ENCODE results near the gene PGA3.
"Not testable (repeated sequence)": the region's sequence is repeated elsewhere in the genome, so short reads cannot be mapped to it uniquely, and the experiment has no call there.

The PGA3 gene

GRCh38 chr11:61171907-61172306 is 31.4 kb upstream of the PGA3 start:
- no peak for DNase-seq (ENCODE audit: low spot score)

GRCh38 chr11:61172356-61172755 is 31.0 kb upstream of the PGA3 start:
- DNase-seq (ENCODE audit: low spot score) = no peak

- DNase-seq (ENCODE audit: low spot score) = no peak
Observed at GRCh38 chr11:61172888-61173287, 30.4 kb upstream of the PGA3 start.

- no peak for DNase-seq (ENCODE audit: low spot score)
Observed at GRCh38 chr11:61173456-61173855, 29.9 kb upstream of the PGA3 start.

- no peak for DNase-seq (ENCODE audit: low spot score)
Observed at GRCh38 chr11:61174273-61174672, 29.0 kb upstream of the PGA3 start.

- no peak for DNase-seq (ENCODE audit: low spot score)
Observed at GRCh38 chr11:61174949-61175348, 28.4 kb upstream of the PGA3 start.

- no peak for DNase-seq (ENCODE audit: low spot score)
Observed at GRCh38 chr11:61176446-61176845, 26.9 kb upstream of the PGA3 start.

GRCh38 chr11:61180205-61180604 is 23.1 kb upstream of the PGA3 start:
- DNase-seq (ENCODE audit: low spot score) = not testable (repeated sequence)

- no peak for DNase-seq (ENCODE audit: low spot score)
Observed at GRCh38 chr11:61181489-61181888, 21.8 kb upstream of the PGA3 start.

- no peak for DNase-seq (ENCODE audit: low spot score)
Observed at GRCh38 chr11:61183645-61184044, 19.7 kb upstream of the PGA3 start.

GRCh38 chr11:61186504-61186903 is 16.8 kb upstream of the PGA3 start:
- no peak for DNase-seq (ENCODE audit: low spot score)

GRCh38 chr11:61187505-61188130 is 15.7 kb upstream of the PGA3 start:
- peak; percentile 43 for DNase-seq (ENCODE audit: low spot score)

- DNase-seq (ENCODE audit: low spot score) = no peak
Observed at GRCh38 chr11:61189933-61190332, 13.4 kb upstream of the PGA3 start.

- DNase-seq (ENCODE audit: low spot score) = no peak
Observed at GRCh38 chr11:61193596-61193995, 9.7 kb upstream of the PGA3 start.

GRCh38 chr11:61194169-61194671 is 9.1 kb upstream of the PGA3 start:
- DNase-seq (ENCODE audit: low spot score) = no peak

GRCh38 chr11:61194981-61195695 is 8.2 kb upstream of the PGA3 start:
- no peak for DNase-seq (ENCODE audit: low spot score)

- DNase-seq (ENCODE audit: low spot score) = no peak
Observed at GRCh38 chr11:61195719-61196118, 7.6 kb upstream of the PGA3 start.

- DNase-seq (ENCODE audit: low spot score) = no peak
Observed at GRCh38 chr11:61198361-61198760, 5.0 kb upstream of the PGA3 start.

- no peak for DNase-seq (ENCODE audit: low spot score)
Observed at GRCh38 chr11:61198948-61199523, 4.3 kb upstream of the PGA3 start.

GRCh38 chr11:61201476-61201875 is 1.8 kb upstream of the PGA3 start:
- DNase-seq (ENCODE audit: low spot score) = no peak

- not testable (repeated sequence) for DNase-seq (ENCODE audit: low spot score)
Observed at GRCh38 chr11:61203873-61204272, 558 bp downstream of the PGA3 start.

- DNase-seq (ENCODE audit: low spot score) = not testable (repeated sequence)
Observed at GRCh38 chr11:61204502-61205059, 1.3 kb downstream of the PGA3 start.
